Posterior cingulate gyrus (tissue), 11 donors: ENCODE measurements around the gene FOXO3.
A peak's percentile ranks its signal among the peaks of the same experiment; 100 is the strongest.
"Not testable (repeated sequence)": the region's sequence is repeated elsewhere in the genome, so short reads cannot be mapped to it uniquely, and the experiment has no call there.

Source experiments
- DNase-seq, 10 donors: peaks; one replicate each; pipeline versions ENCODE4 v3.0.0 to v3.0.0-alpha.2; 2020 to 2021; ENCODE audit warnings: mixed read lengths in 3 of 10
- intact Hi-C: fragments of 100-400 bp; cut with DNase I; formaldehyde crosslinking; loops from one replicate; pipeline ENCODE4 v1.15.1; 2023

FOXO3 gene

GRCh38 chr6:108651340-108652227 is 90.9 kb downstream of the FOXO3 start:
- intact Hi-C loops: loop anchor here (10.0 kb wide), 1 partner anchor 87 kb away; the partner anchor contains the start of gene FOXO3
- DNase-seq: no peak

GRCh38 chr6:108652375-108652774 is 91.7 kb downstream of the FOXO3 start:
- DNase-seq: no peak
- intact Hi-C loops: loop anchor here (10.0 kb wide), 1 partner anchor 88 kb away; the partner anchor contains the start of gene FOXO3

- intact Hi-C loops: loop anchor here (10.0 kb wide), 1 partner anchor 89 kb away; the partner anchor contains the start of gene FOXO3
- peak in 1 of 10 donors; percentile 82 for DNase-seq
These were observed 93.2 kb downstream of the FOXO3 start for GRCh38 chr6:108653949-108654348.

- intact Hi-C loops: loop anchor here (10.0 kb wide), 1 partner anchor 90 kb away; the partner anchor contains the start of gene FOXO3
- DNase-seq: no peak
These were observed 93.9 kb downstream of the FOXO3 start for GRCh38 chr6:108654465-108655106.

- intact Hi-C loops: loop anchor here (10.0 kb wide), 1 partner anchor 91 kb away; the partner anchor contains the start of gene FOXO3
- no peak for DNase-seq
These were observed 95.3 kb downstream of the FOXO3 start for GRCh38 chr6:108655806-108656651.

GRCh38 chr6:108656836-108657235 is 96.1 kb downstream of the FOXO3 start:
- intact Hi-C loops: loop anchor here (10.0 kb wide), 1 partner anchor 92 kb away; the partner anchor contains the start of gene FOXO3
- no peak for DNase-seq

- DNase-seq: no peak
- intact Hi-C loops: loop anchor here (10.0 kb wide), 1 partner anchor 93 kb away; the partner anchor contains the start of gene FOXO3
These were observed 97.5 kb downstream of the FOXO3 start for GRCh38 chr6:108658174-108658573.

- intact Hi-C loops: loop anchor here (10.0 kb wide), 1 partner anchor 94 kb away; the partner anchor contains the start of gene FOXO3
These were observed 98.1 kb downstream of the FOXO3 start for GRCh38 chr6:108658785-108659184.

GRCh38 chr6:108660251-108660650 is 99.5 kb downstream of the FOXO3 start:
- intact Hi-C loops: no loop called here
- no peak for DNase-seq

More at GRCh38 chr6:108658785-108659184, 98.1 kb downstream of the FOXO3 start:
- not testable (repeated sequence) for DNase-seq

- intact Hi-C loops: no loop called here
- DNase-seq: no peak
These were observed 100.7 kb downstream of the FOXO3 start for GRCh38 chr6:108661430-108661829.

GRCh38 chr6:108661982-108662381 is 101.3 kb downstream of the FOXO3 start:
- DNase-seq: no peak

GRCh38 chr6:108662702-108663101 is 102.0 kb downstream of the FOXO3 start:
- intact Hi-C loops: no loop called here
- DNase-seq: no peak

More at GRCh38 chr6:108661982-108662381, 101.3 kb downstream of the FOXO3 start:
- intact Hi-C loops: no loop called here

- intact Hi-C loops: not testable (repeated sequence)
- DNase-seq: peak in 2 of 10 donors; percentile 14 to 76
These were observed 102.9 kb downstream of the FOXO3 start for GRCh38 chr6:108663494-108664064.

GRCh38 chr6:108665495-108666196 is 104.9 kb downstream of the FOXO3 start:
- intact Hi-C loops: no loop called here
- no peak for DNase-seq

GRCh38 chr6:108666656-108667260 is 106.0 kb downstream of the FOXO3 start:
- intact Hi-C loops: no loop called here
- no peak for DNase-seq

GRCh38 chr6:108667993-108668392 is 107.3 kb downstream of the FOXO3 start:
- DNase-seq: peak in 1 of 10 donors; percentile 41
- intact Hi-C loops: no loop called here

- intact Hi-C loops: loop anchor here (10.0 kb wide), 1 partner anchor 95 kb away; no protein-coding TSS in a partner anchor
- no peak for DNase-seq
These were observed 109.0 kb downstream of the FOXO3 start for GRCh38 chr6:108669673-108670072.

- DNase-seq: peak in 6 of 10 donors; percentile 32 to 89 (median 62)
- intact Hi-C loops: loop anchor here (10.0 kb wide), 1 partner anchor 96 kb away; no protein-coding TSS in a partner anchor
These were observed 110.5 kb downstream of the FOXO3 start for GRCh38 chr6:108671175-108671574.
